ENCODE results near the gene ELFN1.

Gene ELFN1

DNA sequence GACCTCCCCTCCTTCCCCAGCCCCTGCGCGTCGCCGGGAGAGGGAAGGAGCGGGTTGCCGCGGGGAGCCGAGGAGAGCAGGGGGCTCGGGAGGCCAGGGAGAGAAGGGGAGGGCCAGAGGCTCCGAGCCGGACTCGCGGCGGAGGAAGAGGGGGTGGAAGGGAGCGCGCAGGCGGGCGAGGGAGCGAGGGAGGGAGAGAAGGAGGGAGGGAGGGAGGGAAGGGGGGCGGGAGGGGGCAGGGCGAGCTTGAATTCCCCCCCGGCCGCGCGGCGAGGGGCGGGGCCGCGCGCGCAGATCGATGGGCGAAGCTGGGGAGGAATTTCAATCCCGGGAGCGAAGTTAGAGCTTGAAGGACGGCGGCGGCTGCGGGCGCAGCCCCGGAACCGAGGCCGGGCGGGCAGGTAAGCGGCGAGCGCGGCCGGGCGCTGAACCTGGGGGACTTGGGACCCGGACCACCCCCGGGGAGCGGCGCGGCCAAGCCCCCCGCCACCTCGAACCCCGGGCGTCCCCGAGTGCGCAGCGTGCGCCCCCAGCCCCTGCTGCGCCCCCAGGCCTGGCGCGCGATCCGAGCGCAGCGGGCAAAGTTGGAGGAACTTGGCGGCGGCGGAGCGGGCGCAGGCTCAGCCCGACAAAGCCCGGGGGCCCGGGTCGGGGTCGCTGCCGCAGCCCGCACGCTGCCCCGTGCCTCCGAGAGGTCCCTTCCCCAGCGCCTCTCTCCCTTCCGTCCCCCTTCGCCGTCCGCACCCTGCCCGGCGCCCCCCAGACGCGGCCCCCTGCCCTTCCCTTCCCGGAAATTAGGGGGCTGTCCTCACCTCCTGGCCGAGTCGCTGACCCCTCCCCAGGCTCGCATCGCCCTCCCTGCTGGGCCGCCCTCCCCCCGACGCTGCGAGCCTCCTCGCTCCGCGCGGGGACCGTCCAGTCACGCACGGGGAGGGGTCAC lies at the start of gene ELFN1:
Gene ELFN1 (plus strand): TSS at position 324 of the 940 bp plus-strand sequence. CDS start 74,320 bp downstream, outside the sequence.
- no peak for DNase-seq

- no peak for DNase-seq
Measured at GRCh38 chr7:1620835-1621234, 49.2 kb upstream of the ELFN1 start.

DNA sequence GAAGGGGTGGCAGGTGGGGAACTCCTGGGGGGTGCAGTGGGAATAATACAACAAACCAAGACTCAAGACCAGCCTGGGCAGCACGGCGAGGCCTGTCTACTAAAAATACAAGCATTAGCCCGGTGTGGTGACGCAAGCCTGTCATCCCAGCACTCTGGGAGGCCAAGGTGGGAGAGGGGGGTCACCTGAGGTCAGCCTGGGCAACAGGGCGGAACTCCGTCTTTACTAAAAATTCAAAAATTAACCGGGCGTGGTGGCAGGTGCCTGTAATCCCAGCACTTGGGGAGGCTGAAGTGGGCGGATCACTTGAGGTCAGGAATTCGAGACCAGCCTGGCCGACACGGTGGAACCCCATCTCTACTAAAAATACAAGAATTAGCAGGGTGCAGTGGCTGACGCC lies 48.4 kb upstream of the ELFN1 start:
- no peak for DNase-seq

GRCh38 chr7:1622441-1622840 lies 47.6 kb upstream of the ELFN1 start:
- DNase-seq = no peak

DNA sequence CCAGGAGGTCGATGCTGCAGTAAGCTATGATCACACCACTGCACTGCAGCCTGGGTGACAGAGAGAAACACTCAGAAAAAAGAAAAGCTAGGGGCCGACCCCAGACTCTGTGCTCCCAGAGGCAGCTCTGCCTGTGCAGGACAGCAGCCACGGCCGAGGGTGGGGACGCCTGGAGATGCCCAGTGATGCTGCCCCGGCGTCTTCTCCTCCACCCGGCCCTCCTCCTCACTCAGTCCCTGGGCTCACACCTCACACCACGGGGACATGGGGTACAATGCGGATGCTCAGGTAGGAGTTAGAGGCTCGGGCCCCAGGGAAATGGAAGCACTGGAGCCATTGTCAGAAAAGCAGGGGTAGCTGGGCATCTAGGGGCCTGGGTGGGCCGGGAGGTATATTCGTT lies 46.3 kb upstream of the ELFN1 start:
- DNase-seq = no peak

- no peak for DNase-seq
Measured at GRCh38 chr7:1624999-1625927, 44.8 kb upstream of the ELFN1 start.

DNA sequence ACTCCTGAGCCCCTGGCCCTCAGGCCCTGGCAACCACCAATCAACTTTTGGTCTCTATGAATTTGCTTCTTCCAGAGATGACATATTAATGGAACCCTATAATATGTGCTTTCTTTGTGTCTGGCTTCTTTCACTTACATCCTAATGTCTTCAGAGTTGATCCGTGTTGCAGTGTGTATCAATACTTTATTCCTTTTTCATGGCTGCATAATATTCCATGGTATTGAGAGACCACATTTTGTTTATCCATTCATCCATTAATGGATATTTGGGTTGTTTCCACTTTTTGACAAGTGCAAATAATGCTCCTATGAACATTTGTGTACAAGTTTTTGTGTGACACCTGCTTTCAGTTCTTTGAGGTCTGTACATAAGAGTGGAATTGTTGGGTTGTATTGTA lies 43.3 kb upstream of the ELFN1 start:
- DNase-seq = no peak

- DNase-seq = no peak
Measured at GRCh38 chr7:1630700-1631336, 39.3 kb upstream of the ELFN1 start.

GRCh38 chr7:1631678-1632077 lies 38.4 kb upstream of the ELFN1 start:
- DNase-seq = no peak

DNA sequence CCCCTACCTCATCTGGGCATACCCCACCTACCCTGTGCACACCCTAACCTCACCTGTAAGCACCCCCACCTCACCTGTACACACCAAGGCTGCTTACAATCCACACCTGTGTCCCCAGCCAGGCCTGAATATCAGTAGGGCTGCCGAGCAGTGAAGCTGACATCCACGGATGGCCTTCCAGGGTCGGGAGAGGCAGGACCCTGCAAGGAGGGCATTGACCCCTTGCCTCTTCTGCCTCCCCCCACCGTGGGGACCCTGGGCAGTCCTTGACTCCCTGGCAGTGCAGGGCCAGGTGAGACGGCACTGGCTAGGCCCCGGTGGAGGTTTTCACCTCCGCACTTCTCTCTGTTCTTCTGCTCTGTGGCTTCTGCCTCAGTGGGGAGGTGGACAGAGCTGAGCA lies 37.6 kb upstream of the ELFN1 start:
- no peak for DNase-seq

DNA sequence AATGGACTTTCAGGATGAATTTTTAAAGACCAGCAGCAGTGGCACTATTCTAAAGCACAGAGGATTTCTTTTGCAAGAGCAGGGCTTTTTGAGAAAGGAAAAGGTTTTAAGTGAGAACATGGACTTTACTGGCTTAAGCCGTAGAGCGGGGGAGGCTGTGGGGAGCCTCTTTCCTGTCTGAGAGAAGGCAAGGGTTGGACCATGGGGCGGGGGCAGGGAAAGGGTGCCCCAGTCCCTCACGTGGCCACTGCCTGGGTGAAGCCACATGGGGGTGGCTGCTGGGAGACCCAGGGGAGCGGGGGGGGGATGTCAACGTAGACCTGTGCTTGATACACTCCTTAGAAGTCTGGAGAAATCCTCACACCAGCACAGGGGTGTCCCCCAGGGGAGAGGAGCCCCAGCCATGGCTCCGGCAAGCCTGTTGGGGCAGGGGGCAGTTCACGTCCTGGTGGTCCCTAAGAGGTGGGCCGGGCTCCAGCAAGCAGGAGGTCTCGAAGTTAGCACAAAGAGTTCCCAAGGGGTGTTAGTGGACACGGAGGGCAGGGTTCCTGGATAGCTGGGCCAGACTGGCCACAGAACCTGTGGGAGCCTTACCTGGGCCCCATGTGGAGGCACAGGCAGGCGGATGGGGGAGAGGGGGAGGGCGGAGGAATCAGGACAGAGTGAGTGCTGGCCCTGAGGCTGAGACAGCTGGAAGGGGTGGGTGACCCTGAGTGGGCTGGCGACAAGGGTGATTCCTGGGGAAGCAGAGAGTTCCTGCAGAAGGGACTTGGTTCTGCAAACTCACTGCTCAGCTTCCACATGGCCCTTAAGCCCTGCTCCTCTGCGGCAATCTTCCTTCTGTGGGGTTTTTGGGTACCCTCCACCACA lies 36.9 kb upstream of the ELFN1 start:
- no peak for DNase-seq

GRCh38 chr7:1635401-1635800 lies 34.7 kb upstream of the ELFN1 start:
- DNase-seq = no peak

DNA sequence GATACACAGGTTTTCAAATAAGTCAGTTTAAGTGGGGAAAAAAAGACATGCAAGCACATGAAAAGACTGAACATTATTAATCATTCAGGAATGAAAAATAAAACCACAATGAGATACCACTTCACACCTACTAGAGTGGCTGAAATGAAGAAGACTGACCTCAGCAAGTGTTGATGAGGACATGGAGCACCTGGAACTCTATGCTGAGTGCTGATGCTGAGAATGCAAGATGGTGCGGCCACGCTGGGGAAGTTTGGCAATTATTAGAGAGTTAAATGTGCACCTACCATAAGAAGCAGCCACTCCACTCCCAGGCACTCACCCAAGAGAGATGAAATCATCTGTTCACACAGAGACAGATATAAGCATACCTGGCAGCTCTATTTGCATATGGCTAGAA lies 32.9 kb upstream of the ELFN1 start:
- no peak for DNase-seq

DNA sequence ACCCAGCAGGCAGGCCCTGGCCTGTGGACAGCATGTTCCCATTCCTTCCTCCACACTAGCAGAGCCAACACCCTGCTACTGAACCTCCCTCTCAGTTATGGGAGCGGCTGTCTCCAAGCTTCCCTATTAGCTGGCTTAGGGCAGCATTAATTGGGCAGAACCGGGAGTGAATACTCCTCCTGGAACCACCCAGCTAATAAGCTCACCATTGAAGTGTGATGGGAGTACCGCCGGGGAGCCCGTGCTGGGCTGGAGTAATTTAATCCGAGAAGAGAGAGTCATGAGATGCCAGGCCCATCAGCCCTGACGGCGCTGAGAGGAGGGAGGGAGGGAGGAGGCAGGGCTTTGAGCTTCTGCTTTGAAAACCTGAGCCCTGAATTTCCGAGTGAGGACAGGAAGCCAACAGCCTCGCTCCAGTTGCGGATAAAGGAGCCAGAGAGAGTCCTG lies 31.8 kb upstream of the ELFN1 start:
- DNase-seq = peak; percentile 43

- DNase-seq = no peak
Measured at GRCh38 chr7:1639071-1639470, 31.0 kb upstream of the ELFN1 start.

DNA sequence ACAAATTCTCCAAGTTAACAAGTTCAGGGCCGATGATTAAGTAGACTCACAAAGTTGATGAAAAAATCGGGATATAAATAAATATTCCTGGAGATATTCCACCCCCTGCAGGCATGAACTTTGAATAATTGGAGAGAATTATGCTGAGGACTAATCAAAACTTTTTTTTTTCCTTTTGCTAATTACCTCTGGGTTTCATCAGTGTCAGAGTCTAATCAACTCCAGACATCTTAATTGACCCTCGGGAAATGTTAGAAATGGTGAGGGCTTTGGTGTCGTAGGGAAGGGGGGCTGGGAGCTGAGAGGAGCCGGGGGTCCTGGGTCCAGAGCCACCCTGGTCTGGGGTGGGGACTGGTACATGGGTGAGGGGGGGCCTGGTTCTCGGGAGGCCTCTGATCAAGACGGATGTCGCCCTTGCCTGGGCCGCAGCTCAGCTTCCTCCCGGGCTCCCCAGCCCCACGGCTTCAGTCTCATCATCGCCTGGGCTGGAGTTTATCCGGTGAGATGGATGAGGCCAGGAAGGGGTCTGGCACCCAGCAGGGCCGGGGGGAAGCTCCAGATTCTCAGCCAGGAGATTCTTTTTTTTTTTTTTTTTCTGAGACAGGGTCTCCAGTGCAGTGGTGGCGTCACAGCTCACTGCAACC lies 30.4 kb upstream of the ELFN1 start:
- no peak for DNase-seq

DNA sequence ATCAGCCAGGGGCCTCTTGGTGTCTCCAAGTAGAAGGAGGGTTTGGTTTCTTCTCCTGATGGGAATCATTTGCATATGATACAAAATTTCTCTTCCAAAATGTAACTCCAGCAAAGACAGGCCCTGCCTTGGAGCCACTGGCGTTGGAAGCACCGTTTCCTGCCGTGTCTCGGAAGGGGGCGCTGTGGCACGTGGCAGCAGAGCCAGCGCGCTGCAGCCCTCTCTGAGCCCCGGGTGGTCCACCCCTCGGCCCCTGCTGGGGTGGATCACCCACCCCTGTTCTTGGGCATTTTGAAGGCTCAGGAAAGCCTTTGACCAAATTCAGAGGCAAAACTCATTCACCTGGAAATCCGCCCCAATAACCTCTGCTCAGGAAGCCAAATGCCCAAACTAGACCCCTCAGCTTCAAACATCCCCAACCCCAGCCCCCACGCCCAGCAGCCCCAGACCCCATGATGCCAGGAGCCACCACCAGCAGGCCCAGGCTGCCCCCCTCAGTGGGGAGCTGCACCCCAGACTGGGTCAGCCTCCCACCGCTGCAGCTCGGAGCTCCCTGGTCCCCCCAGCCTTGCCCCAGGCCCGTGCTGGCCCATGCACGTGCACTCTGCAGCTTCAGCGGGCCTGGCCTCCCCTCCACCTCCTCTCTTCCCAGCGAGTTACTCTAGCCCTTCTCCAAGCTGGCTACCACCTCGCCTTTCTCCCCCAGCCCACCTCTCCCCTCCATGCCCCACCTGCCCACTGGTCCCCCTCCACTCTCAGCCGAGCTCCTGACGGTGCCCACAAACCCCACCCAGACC lies 29.5 kb upstream of the ELFN1 start:
- DNase-seq = no peak

DNA sequence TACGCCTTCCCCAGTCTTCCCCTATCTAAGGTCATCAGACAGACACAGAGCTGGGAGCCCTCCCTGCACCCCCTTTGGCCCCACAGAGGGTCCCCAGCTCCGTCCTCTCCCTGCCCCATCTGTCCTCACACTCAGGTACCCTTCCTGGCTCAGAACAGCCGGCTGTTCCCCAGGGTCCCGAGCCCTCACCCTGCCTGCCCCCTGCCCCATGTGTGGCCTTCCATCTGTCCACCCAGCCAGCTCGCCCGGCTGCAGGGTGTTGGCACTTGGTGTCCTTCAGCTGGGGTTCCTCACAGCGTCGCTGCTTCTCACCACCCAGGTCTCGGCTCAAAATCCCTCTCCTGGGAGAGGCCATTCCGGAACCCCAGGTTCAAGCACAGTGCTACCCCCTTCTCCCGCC lies 28.9 kb upstream of the ELFN1 start:
- no peak for DNase-seq

DNA sequence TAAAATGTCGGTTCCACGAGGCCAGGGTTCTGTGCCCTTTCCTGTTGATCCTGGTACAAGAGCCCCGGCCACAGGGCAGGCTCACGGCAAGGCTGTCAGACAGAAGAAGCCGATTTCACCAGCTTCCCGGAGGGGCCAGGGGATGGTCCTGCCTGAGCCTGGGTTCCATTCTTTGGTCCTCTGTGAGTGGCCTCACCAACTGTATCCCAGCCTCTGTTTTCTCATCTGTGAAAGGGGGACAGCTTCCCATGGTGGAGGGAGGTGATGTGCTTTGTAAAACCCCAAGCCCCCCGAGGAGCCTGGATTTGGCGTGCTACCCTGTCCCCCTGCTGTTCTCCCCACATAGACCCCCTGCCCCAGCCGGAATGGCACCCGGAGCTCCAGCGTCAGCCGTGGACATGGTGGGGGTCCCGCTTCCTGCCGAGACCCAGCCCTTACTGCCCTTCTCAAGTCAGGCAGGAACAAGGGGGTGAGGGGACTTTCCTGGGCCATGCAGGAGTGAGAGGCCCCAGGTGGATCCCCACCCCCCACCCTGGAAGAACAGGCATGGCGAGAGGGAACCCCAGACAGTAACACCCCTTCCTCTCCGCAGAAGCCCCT lies 28.3 kb upstream of the ELFN1 start:
- DNase-seq = no peak

GRCh38 chr7:1642291-1642731 lies 27.8 kb upstream of the ELFN1 start:
- no peak for DNase-seq

Measured in NCI-H1092 (cell line).